Common myeloid progenitor, CD34-positive (primary cell): ENCODE data around the gene RAD23B.

Source experiments
- CTCF ChIA-PET: fragments of 350-600 bp; sonication (Branson Sonifier 250); formaldehyde crosslinking; loops from one replicate; lab custom pipeline; 2021; ENCODE audit warnings: antibody characterized with exemption; lab: Charles Lee
- POLR2A ChIA-PET: fragments of 350-600 bp; sonication (Branson Sonifier 250); formaldehyde crosslinking; loops from one replicate; lab custom pipeline; 2021; ENCODE audit warnings: antibody characterized with exemption; lab: Charles Lee
- DNase-seq, 3 donors: peaks; one replicate each; pipeline versions ENCODE4 v3.0.0 to v3.0.0-alpha.2; 2013
- H3K27ac ChIP-seq, 2 experiments: 1 replicate in 1 of 2; 2 replicates in 1 of 2; pipeline ENCODE4 v1.7.0; 2013; ENCODE audit warnings: inconsistent platforms in 2 of 2, low read length in 2 of 2, mild to moderate bottlenecking in 2 of 2, low read depth in 1 of 2, moderate library complexity in 1 of 2; ENCODE audit not compliant: severe bottlenecking in 2 of 2, insufficient read depth in 1 of 2, poor library complexity in 1 of 2
- H3K27me3 ChIP-seq, 5 experiments: replicated peaks in 2 of 5; 1 replicate in 3 of 5; 2 replicates in 2 of 5; pipeline versions ENCODE4 v1.6.1 to v1.7.0; 2013; ENCODE audit warnings: low read length in 4 of 5, mild to moderate bottlenecking in 2 of 5, moderate library complexity in 2 of 5, inconsistent platforms in 1 of 5; ENCODE audit not compliant: insufficient read depth in 5 of 5, control insufficient read depth in 4 of 5
- H3K36me3 ChIP-seq, 4 experiments: 1 replicate in 2 of 4; 2 replicates in 2 of 4; pipeline versions ENCODE4 v1.6.1 to v1.7.0; 2013; ENCODE audit warnings: low read length in 3 of 4, control low read depth in 1 of 4, mild to moderate bottlenecking in 1 of 4; ENCODE audit not compliant: control insufficient read depth in 4 of 4, insufficient read depth in 4 of 4
- H3K4me1 ChIP-seq, 4 experiments: 1 replicate in 3 of 4; 2 replicates in 1 of 4; pipeline versions ENCODE4 v1.6.1 to v1.7.1; 2013; ENCODE audit warnings: low read length in 3 of 4, mild to moderate bottlenecking in 3 of 4, control low read depth in 1 of 4, inconsistent platforms in 1 of 4, moderate library complexity in 1 of 4; ENCODE audit not compliant: control insufficient read depth in 4 of 4, insufficient read depth in 4 of 4; ENCODE audit errors: control extremely low read depth in 1 of 4
- H3K4me3 ChIP-seq, 7 experiments: 1 replicate in 4 of 7; 2 replicates in 3 of 7; pipeline versions ENCODE4 v1.5.1 to v1.7.0; 2013; ENCODE audit warnings: mild to moderate bottlenecking in 7 of 7, low read length in 6 of 7, moderate library complexity in 6 of 7, inconsistent platforms in 2 of 7, low read depth in 2 of 7, control low read depth in 1 of 7; ENCODE audit not compliant: insufficient read depth in 4 of 7, control insufficient read depth in 1 of 7; ENCODE audit errors: extremely low read depth in 1 of 7
- H3K9me3 ChIP-seq, 5 experiments: 1 replicate in 4 of 5; 2 replicates in 1 of 5; pipeline versions ENCODE4 v1.6.1 to v1.7.1; 2013; ENCODE audit warnings: low read length in 4 of 5, mild to moderate bottlenecking in 2 of 5, inconsistent platforms in 1 of 5, low read depth in 1 of 5, moderate library complexity in 1 of 5; ENCODE audit not compliant: control insufficient read depth in 4 of 5, insufficient read depth in 2 of 5; ENCODE audit errors: control extremely low read depth in 1 of 5
- WGBS: methylation state at CpG from one replicate; pipeline ENCODE4 v1.1.5; 2013; ENCODE audit not compliant: insufficient coverage; 5-methylcytosine and 5-hydroxymethylcytosine counted together

The RAD23B gene

GRCh38 chr9:107350443-107350842 is 67.4 kb downstream of the RAD23B start:
- no peak overlapping the region for H3K4me3 ChIP-seq
- DNase-seq = no peak
- peaks cover 0 to 1% (median 0%) of the 10 kb centered on the region in 5 experiments for H3K9me3 ChIP-seq
- POLR2A ChIA-PET = no interaction called here
- no peaks in the 10 kb centered on the region for H3K4me1 ChIP-seq
- CTCF ChIA-PET = interaction anchor here (0.8 to 1.5 kb wide), 2 partner anchors 9 kb away, joined by 3 read pairs; no protein-coding TSS in a partner anchor
- H3K27ac ChIP-seq = no peak overlapping the region
- H3K27me3 ChIP-seq = peaks cover 0 to 6% (median 0%) of the 10 kb centered on the region in 5 experiments
- no peaks in the 10 kb centered on the region for H3K36me3 ChIP-seq

- CTCF ChIA-PET = interaction anchor here (1.5 kb wide), 1 partner anchor 10 kb away, joined by 3 read pairs; no protein-coding TSS in a partner anchor
- 93% methylated on average over 5 of the region's 6 CpGs for WGBS
These were observed 68.4 kb downstream of the RAD23B start for GRCh38 chr9:107351382-107352045.

GRCh38 chr9:107355394-107355793 is 72.3 kb downstream of the RAD23B start:
- CTCF ChIA-PET = interaction anchor here (1.2 to 1.4 kb wide), 2 partner anchors 10 to 14 kb away, joined by 4 to 5 read pairs; no protein-coding TSS in a partner anchor
- Histone ChIP-seq H3K27ac (no peak overlapping the region), H3K9me3 (peaks cover 0 to 1% (median 0%) of the 10 kb centered on the region in 5 experiments), H3K4me3 (no peak overlapping the region), H3K4me1 (no peaks in the 10 kb centered on the region), H3K27me3 (no peaks in the 10 kb centered on the region), H3K36me3 (no peaks in the 10 kb centered on the region)
- no peak for DNase-seq
- WGBS = 100% methylated on average over 1 of the region's 3 CpGs
- POLR2A ChIA-PET = no interaction called here

More at GRCh38 chr9:107351382-107352045, 68.4 kb downstream of the RAD23B start:
- Histone ChIP-seq H3K27me3 (peaks cover 0 to 6% (median 0%) of the 10 kb centered on the region in 5 experiments), H3K4me1 (no peaks in the 10 kb centered on the region), H3K9me3 (peaks cover 0 to 1% (median 0%) of the 10 kb centered on the region in 5 experiments), H3K36me3 (no peaks in the 10 kb centered on the region), H3K4me3 (no peak overlapping the region), H3K27ac (no peak overlapping the region)
- DNase-seq = no peak
- POLR2A ChIA-PET = no interaction called here

- ChIA-PET CTCF (interaction anchor here (1.5 kb wide), 1 partner anchor 18 kb away, joined by 4 read pairs; no protein-coding TSS in a partner anchor), POLR2A (no interaction called here)
- no peaks in the 10 kb centered on the region for H3K9me3 ChIP-seq
- no peaks in the 10 kb centered on the region for H3K27me3 ChIP-seq
- H3K4me1 ChIP-seq = no peaks in the 10 kb centered on the region
- 100% methylated on average over 7 of the region's 7 CpGs for WGBS
- no peaks in the 10 kb centered on the region for H3K36me3 ChIP-seq
- no peak overlapping the region for H3K27ac ChIP-seq
- DNase-seq = no peak
- H3K4me3 ChIP-seq = no peak overlapping the region
These were observed 75.9 kb downstream of the RAD23B start for GRCh38 chr9:107358986-107359385.

- no peak for DNase-seq
- H3K4me1 ChIP-seq = no peaks in the 10 kb centered on the region
- H3K27ac ChIP-seq = no peak overlapping the region
- ChIA-PET CTCF (no interaction called here), POLR2A (no interaction called here)
- no peaks in the 10 kb centered on the region for H3K9me3 ChIP-seq
- no peaks in the 10 kb centered on the region for H3K36me3 ChIP-seq
- whole genome bisulfite sequencing = 88% methylated on average over 4 of the region's 7 CpGs
- H3K27me3 ChIP-seq = no peaks in the 10 kb centered on the region
- H3K4me3 ChIP-seq = no peak overlapping the region
These were observed 77.0 kb downstream of the RAD23B start for GRCh38 chr9:107360098-107360497.

- POLR2A ChIA-PET = no interaction called here
- Histone ChIP-seq H3K9me3 (no peaks in the 10 kb centered on the region), H3K27me3 (no peaks in the 10 kb centered on the region), H3K36me3 (no peaks in the 10 kb centered on the region), H3K4me1 (no peaks in the 10 kb centered on the region), H3K27ac (no peak overlapping the region), H3K4me3 (no peak overlapping the region)
- CTCF ChIA-PET = interaction anchor here (1.5 kb wide), 1 partner anchor 63 kb away, joined by 3 read pairs; no protein-coding TSS in a partner anchor
- DNase-seq = no peak
- 90% methylated on average over 4 of the region's 4 CpGs for WGBS
These were observed 78.7 kb downstream of the RAD23B start for GRCh38 chr9:107361816-107362215.

GRCh38 chr9:107363516-107364152 is 80.6 kb downstream of the RAD23B start:
- ChIA-PET CTCF (no interaction called here), POLR2A (no interaction called here)
- H3K4me3 ChIP-seq = no peak overlapping the region
- H3K27ac ChIP-seq = no peak overlapping the region
- WGBS = 96% methylated on average over 7 of the region's 10 CpGs
- DNase-seq = no peak
- H3K9me3 ChIP-seq = no peaks in the 10 kb centered on the region
- no peaks in the 10 kb centered on the region for H3K27me3 ChIP-seq
- no peaks in the 10 kb centered on the region for H3K4me1 ChIP-seq
- H3K36me3 ChIP-seq = no peaks in the 10 kb centered on the region
